Globus pallidus (tissue), 1 donor: ENCODE data around the gene MYLK4.

Experiments used
- DNase-seq: peaks from one replicate; pipeline ENCODE4 v3.0.0-alpha.2; 2015; ENCODE audit warnings: low spot score

The MYLK4 gene

DNA sequence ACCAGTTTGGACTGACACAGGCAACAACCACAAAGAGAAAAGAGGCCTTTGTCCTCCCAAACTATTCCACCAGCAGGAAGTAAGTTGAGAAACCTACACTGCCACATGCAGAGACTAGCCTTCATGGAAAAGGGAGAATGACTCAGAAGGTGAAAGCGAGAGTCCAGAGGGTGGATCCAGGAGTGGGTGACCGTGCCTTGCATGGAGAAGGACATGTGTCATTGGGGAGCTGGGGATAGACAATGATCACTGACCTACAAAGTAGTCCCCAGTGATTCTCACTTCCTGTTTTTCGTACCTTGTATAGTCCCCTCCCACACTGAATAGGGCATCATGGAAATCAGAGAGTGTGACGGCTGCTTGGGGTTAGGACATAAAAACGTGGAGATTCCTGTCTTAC is 91.9 kb downstream of the MYLK4 start:
- DNase-seq, result no peak

- DNase-seq, result no peak
These were observed 94.2 kb downstream of the MYLK4 start for GRCh38 chr6:2656460-2657079.

DNA sequence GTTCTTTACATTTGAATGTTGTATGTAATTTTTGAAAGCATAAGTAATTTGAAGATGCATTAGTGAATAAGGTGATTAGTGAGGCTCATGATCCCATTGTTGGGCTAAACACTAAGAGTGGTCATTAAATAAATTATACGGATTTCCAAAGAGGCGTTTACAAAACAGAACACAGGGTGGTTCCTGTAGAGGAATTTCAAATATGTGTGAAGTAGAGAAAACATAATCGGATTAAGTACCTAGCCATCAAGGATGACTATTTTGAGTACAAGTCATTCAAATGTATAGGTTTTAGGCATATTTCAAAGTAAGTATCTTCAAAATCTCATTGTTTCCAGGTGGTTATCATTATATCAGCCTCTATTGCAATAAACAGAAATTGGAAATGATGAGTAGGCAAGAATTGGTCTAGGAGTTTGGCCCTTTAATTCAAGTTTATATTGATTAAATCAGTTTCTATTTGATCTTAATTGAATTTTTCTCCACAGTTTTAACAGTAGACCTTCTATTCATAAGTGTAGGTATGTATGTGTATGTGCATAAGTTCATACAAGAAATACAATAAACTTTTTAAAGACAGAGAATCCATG is 94.8 kb downstream of the MYLK4 start:
- DNase-seq, result no peak

DNA sequence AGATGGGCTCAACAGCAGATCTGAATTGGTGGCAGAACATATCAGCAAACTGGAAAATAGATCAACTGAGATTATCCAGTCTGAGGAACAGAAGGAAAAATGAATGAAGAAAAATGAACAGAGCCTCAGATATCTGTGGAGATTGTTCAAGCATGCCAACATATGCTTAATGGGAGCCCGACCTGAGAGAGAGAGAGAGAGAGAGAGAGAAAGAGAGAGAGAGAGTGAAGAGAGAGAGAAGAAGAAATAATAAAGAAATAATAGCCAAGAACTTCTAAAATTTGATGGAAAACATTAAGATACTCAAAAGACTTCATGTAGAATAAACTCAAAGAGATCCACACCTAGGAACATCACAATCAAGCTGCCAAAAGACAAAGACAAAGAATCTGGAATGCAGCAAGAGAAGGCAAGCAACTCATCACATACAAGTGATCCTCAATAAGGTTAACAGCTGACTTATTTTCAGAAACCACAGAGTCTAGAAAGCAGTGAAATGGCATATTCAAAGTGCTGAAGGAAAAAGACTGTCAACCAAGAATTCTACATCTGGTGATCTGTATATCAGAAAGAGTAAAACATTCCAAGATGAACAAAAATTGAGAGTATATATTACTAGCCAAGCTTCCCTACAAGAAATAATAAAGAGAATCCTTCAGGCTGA is 97.2 kb downstream of the MYLK4 start:
- no peak for DNase-seq

GRCh38 chr6:2652611-2653010 is 98.1 kb downstream of the MYLK4 start:
- no peak for DNase-seq

- no peak for DNase-seq
These were observed 98.8 kb downstream of the MYLK4 start for GRCh38 chr6:2651961-2652360.

GRCh38 chr6:2651536-2651935 is 99.2 kb downstream of the MYLK4 start:
- no peak for DNase-seq

DNA sequence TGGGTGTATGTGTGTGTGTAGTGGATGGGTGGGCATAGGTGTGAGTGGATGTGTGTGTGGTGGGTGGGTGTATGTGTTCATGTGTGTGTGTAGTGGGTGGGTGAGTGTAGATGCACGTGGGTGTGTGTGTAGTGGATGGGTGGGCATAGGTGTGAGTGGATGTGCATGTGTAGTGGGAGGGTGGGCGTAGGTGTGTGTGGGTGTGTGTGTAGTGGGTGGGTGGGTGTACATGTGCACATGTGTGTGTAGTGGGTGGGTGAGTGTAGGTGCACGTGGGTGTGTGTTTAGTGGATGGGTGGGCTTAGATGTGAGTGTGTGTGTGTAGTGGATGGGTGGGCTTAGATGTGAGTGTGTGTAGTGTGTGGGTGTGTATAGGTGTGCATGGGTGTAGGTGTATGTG is 104.4 kb downstream of the MYLK4 start:
- DNase-seq, result no peak

DNA sequence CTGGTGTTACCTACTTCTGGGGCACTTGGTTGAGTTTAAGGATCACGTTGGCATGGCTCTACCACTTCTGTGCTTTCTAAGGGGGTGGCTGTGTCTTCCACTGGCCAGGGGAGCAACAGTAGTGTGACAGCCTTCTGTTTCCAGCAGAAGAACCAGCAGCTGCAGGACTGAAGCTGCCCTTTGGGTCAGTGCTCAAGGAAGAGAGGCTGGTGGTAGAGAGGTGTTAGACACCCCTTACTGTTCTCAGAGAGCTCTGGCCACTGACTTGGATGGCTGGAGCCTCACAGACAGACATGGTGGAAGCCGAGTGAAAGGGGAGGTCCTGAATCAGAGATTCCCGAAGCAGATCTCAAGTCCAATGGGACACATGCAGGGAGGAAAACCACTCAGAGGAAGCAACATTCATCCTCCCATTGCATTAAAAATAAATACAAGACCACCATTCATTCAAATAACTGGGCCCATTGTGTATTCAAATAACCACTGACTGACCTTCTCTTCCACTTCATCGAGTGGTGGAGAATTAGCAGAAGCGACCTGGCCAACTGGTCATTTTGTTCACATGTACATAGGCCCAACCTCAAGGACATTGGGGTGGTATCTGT is 106.7 kb downstream of the MYLK4 start:
- no peak for DNase-seq

GRCh38 chr6:2643130-2643529 is 107.6 kb downstream of the MYLK4 start:
- no peak for DNase-seq

DNA sequence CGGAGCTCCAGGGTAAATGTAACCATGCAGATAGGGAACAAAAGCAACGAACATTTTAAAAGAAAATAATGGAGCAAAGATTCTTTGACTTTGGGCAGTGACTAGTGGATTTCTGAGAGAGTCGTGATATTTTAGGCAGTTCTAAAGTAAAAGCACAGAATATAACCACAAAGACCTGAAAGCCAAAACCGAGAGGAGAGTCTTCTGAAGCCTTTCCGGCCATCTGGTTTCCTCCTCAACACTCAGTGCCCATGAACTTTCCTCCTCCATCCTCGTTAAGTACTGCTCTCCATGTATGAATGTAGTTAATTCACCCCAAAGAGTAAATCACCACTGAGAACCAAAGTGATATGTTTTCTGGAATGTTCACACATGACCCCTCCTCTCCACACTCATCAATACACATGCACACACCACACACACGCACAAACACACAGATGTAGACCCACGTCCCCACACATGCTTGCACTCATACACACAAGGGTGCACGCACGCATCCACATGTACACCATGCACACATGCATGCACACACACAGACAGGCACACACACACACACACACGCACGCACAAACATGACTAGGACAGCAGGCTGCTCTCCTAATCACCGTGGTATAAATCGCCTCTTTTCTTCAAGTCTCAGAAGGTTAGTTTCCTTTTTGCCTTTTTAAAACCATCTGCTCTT is 109.5 kb downstream of the MYLK4 start:
- no peak for DNase-seq

GRCh38 chr6:2640551-2640950 is 110.2 kb downstream of the MYLK4 start:
- DNase-seq, result no peak

GRCh38 chr6:2639896-2640295 is 110.8 kb downstream of the MYLK4 start:
- no peak for DNase-seq

DNA sequence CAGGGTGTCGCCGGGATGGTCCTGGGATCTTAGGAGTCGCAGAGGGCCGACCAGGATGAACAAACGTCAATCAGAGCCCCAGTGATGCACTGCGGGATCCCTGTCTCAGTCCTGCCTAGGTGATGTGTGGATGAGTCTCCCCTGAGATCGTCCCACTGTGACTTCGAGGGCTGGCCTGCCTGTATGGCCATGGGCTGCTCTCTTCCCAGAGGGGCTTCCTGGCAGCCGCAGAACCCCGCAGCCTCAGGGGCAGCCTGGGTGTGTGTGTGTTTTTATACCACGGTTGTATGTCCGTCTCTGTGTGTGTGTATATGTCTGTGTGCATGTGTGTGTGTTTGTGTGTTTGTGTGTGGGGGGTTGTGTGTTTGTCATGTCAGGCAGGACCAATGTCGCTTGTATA is 111.6 kb downstream of the MYLK4 start:
- no peak for DNase-seq

DNA sequence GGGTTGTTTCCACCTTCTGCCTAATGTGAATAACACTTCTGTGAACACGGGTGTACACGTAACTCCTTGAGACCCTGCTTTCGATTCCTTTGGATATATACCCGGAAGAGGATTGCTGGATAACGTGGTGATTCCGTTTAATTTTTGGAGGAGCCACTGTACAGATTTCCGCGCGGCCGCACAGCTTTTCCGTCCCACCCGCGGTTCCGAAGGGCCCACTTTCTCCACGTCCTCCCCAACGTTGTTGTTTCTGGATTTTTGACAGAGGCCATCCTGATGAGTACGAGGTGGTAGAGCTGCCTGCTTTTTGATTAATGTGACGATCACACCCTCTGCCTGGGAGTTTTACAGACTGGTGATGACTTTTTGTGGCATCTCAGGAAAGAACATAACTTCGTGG is 114.0 kb downstream of the MYLK4 start:
- DNase-seq, result no peak

DNA sequence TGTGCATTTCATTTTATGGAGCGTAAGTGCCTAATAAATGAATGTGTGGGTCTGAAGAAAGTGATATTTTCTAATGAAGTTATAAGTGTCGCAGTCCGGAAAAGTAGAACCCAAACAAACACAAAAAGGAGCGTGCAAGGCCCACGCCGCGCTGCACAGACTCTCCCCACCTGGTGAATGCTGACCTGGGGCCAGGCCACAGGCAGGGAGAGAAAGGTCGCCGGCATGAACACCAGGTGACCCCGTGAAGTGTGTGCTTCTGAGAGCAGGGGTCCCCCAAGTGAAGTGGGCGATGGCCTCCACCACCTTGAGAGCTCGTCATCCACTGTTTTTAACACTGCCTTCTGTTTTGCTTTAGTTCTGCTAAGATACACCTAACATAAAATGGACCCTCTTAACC is 114.8 kb downstream of the MYLK4 start:
- DNase-seq, result no peak

DNA sequence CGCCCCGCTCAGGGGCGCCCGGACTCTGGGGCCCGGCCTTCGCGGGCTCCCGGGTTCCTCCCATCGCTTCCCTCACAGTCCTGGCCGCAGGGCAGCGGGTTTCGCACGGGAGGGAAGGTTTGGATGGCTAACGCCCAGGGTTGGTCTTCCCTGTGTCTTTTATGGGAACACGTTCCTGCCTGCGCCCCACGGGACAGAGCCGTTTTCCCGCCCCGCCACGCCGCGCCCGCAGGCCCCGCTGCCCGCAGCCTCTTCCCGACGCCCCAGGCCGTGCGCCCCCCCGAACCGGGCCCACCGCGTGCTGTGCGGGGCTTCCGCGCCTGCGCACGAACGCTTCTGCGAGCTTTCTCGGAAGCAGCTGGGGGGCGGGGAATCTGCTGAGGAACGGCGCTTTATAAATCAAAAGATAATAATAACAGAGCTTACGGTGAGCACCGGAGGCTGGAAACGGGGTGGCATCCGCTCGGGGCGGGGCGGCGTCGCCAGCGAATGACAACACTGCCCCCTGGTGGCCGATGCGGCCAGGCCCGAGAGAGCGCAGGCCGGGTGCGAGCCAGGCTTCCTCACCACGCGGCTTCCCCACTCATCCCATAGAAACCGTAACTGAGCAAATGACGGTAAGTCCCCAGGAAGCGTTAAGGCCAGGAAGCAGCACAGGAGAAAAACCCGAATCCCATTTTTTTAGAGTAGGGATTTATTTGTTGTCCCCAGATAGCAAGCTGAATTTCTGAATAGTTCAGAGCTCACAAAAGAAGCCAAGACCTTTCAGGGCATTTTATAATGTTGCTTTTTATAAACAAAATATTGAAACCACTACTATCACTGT is 116.4 kb downstream of the MYLK4 start:
- peak; percentile 56 for DNase-seq

GRCh38 chr6:2633736-2634135 is 117.0 kb downstream of the MYLK4 start:
- no peak for DNase-seq

- DNase-seq, result no peak
These were observed 117.6 kb downstream of the MYLK4 start for GRCh38 chr6:2632976-2633584.

GRCh38 chr6:2632368-2632767 is 118.4 kb downstream of the MYLK4 start:
- DNase-seq, result peak; percentile 41

GRCh38 chr6:2630891-2631571 is 119.7 kb downstream of the MYLK4 start:
- DNase-seq, result no peak
